ENCODE measurements around the gene PTPN12.

DNA sequence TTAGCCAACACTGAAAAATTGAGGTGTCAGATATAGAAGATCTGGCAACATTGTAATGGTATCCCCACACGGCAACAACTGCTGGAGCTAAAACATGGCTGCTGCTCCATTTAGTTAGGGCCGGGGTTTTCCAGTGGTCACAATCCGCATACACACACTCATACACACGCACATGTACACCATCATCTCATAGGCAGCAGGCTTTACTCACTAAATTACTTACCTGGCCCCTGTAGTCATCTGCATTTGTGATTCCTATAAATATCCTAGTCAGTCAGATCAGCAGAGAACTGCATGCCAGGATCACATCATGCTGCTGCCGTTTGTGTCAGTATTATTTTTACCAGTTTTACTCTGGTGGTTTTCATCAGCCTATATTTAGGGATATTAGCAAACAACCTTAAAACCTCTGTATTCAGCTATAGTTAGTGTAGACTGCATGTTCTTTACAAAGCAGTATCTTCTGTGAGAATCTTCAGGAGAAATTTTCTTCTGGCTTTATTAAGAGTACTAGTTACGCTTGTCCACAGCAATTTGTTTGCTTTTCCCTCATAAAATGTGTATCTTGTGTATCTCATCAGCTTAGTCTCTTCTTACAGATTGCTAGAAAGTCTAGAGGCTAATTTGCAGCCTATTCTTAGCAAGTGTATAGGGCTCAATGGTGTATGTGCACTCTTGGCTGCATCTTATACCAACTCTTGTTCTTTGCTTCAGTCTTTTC is 38.3 kb upstream of the PTPN12 start:
- no peak for TF ChIP-seq POLR2A (IDR thresholded peaks at IDR 0.05)
- no peak for TF ChIP-seq POLR2AphosphoS5 (IDR thresholded peaks at IDR 0.05)
- TF ChIP-seq, protein P1, sequence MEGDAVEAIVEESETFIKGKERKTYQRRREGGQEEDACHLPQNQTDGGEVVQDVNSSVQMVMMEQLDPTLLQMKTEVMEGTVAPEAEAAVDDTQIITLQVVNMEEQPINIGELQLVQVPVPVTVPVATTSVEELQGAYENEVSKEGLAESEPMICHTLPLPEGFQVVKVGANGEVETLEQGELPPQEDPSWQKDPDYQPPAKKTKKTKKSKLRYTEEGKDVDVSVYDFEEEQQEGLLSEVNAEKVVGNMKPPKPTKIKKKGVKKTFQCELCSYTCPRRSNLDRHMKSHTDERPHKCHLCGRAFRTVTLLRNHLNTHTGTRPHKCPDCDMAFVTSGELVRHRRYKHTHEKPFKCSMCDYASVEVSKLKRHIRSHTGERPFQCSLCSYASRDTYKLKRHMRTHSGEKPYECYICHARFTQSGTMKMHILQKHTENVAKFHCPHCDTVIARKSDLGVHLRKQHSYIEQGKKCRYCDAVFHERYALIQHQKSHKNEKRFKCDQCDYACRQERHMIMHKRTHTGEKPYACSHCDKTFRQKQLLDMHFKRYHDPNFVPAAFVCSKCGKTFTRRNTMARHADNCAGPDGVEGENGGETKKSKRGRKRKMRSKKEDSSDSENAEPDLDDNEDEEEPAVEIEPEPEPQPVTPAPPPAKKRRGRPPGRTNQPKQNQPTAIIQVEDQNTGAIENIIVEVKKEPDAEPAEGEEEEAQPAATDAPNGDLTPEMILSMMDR (IDR thresholded peaks at IDR 0.05): no peak

Data from breast epithelium (tissue), 3 donors.